Hematopoietic multipotent progenitor cell (in vitro differentiated cells): ENCODE results near the gene ZCCHC17. TPM values are rescaled to one million over a fixed set of nuclear protein-coding genes. Genes with fewer than 3 reads are reported as not detected.

Experiments
- DNase-seq, 3 donors: peaks; one replicate each; pipeline ENCODE4 v3.0.0-alpha.2; 2011 to 2015; ENCODE audit warnings: low read depth in 2 of 3, low spot score in 2 of 3
- total RNA-seq: library from RNA; depleted of rRNA; stranded (reverse); fragments of >200 nt; gene quantifications from one replicate; pipeline ENCODE4 v1.2.3, GENCODE V29; 2012

Gene ZCCHC17
- total RNA-seq, 1 donor, result 17.5 TPM

- DNase-seq, result peak in 1 of 3 donors; percentile 12
Measured at GRCh38 chr1:31302709-31303441, 6.0 kb downstream of the ZCCHC17 start.

DNA sequence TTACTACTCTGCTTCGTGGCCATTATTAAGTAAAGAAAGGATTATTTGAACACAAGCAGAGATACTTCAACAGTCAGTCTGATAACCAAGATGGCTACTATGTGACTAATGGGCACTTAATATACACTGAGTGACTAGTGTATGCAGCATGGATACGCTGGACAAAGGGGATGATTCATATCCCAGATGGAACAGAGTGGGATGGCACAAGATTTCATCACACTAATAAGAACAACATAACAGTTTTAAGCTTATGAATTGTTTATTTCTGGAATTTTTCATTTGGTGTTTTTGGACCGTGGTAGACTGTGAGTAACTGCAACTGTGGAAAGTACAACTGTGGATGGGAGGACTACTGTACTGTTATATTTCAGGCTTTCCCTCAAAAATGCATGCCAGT, 9.4 kb downstream of the ZCCHC17 start:
- DNase-seq, result no peak

DNA sequence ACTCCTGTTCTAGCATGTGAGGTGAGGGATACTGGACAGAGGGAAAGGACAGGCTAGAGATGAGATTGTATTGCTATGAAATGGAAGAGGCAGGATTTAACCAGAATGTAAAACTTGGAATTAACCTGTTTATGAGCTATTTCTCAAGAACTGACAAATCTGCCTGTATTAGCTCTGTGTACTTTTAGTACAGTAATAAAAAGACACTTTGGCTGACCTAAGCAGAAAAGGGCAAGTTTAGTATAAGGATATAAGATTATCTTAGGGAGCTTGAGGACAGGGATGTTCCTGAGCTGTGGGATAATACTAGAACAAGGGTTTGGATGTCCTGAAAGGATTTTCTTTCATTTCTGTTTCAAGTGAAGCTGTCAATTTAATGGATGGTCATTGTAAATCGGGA, 11.2 kb downstream of the ZCCHC17 start:
- DNase-seq, result no peak

- DNase-seq, result no peak
Measured at GRCh38 chr1:31310198-31310597, 13.4 kb downstream of the ZCCHC17 start.

DNA sequence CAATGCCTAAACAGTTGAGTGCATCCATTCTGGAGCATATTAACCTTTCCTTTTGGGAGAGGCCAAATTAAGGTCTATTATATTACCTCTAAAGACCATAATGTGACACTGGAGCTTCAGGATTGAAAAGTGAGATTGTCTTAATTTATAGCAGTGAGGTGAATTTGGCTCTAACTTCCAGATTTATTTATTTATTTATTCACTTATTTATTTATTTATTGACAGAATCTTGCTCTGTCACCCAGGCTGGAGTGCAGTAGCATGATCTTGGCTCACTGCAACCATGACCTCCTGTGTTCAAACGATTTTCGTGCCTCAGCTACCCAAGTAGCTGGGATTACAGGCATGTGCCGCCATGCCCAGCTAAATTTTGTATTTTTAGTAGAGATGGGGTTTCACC, 19.1 kb downstream of the ZCCHC17 start:
- DNase-seq, result no peak

DNA sequence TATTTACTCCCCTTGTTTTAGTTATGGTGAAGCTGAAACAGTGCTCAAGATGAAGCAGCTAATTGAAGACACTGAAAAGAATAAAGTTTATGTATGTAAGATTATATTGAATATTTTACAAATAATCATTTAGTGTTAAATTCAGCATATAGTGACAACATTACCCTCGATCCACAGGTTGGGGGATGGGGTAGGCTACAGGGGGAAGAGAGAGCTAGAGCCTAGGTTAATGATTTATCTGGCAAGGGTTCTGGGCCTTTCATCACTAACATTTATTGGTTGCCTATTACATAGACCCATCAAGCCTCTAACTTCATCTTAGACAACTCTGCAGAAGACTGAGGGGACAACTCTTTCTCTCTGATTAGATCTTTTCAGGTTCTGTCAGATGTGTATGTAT, 21.3 kb downstream of the ZCCHC17 start:
- no peak for DNase-seq

GRCh38 chr1:31324093-31324492, 27.3 kb downstream of the ZCCHC17 start:
- no peak for DNase-seq

DNA sequence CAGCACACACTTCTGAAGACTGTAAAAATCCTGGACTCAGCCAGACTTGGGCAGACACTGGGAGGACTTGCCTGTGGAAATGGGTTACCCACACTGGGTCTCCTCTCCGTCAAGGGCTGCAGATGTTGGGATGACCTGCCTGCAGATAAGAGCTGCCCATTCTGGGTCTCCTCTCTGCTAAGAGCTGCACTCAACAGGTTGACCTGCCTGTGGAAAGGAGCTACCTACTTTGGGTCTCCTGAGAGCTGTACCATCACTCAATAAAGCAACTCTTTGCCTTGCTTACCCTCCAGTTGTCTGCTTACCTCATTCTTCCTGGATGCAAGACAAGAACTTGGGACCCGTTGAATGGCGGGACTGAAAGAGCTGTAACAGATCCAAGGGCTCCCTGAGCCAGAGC, 28.2 kb downstream of the ZCCHC17 start:
- no peak for DNase-seq

DNA sequence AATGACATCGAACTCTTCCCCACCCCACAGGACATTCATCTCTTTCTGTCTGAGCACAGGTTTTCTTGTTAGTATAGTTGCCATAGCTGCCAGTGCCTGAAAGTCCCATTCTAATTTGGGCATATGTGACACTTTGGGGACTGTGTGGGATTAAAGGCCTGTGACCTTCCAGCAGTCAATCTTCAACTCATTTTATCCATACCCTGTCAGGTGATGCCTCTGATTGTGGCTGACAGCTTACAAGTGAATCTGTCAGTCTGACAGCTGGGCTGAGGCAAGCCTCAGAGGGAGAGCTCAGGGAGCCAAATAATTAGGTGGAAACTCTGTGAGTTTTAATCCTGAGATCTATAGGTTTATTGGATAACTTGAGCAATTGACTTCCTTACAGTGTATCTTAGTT, 29.6 kb downstream of the ZCCHC17 start:
- no peak for DNase-seq

- DNase-seq, result no peak
Measured at GRCh38 chr1:31327381-31327780, 30.5 kb downstream of the ZCCHC17 start.

DNA sequence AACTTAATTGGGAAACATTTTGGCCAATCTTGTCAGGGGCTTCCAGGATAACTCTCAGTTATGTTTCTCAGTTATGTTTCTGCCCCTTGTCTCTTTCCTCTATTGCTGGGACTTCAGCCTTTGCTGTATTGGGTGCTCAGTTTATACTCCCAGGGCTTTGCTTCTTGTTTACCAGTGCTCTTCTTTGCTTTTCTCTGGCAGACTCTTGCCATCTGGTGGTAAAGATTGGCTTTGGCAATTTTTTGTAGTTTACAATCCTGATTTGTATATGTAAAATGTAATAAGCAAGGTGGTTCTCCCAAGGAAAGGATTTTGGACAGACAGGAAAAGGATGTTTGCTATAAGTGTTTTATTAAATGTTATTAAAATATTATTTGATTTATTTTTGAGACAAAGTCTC, 38.2 kb downstream of the ZCCHC17 start:
- DNase-seq, result peak in 2 of 3 donors; percentile 44 to 68

GRCh38 chr1:31336687-31337467, 40.0 kb downstream of the ZCCHC17 start:
- no peak for DNase-seq

DNA sequence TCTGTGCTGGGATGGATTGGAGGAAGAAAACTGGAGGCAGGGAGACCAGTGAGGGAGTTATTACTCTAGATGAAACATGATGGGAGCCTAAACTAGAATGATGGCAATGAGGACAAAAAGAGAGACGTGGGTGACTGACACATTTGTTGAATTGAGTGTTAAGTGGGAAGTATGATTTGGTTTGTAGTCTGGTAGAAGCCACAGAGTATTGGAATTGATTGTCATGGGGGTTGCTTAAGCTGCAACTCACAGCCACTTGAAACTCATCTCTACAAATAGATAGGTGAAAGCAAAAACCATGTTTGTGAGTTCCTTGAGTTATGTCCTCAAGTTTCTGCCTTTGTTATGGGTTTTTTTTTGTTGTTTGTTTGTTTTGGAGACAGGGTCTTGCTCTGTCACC, 47.7 kb downstream of the ZCCHC17 start:
- no peak for DNase-seq

- DNase-seq, result no peak
Measured at GRCh38 chr1:31345635-31346034, 48.8 kb downstream of the ZCCHC17 start.

DNA sequence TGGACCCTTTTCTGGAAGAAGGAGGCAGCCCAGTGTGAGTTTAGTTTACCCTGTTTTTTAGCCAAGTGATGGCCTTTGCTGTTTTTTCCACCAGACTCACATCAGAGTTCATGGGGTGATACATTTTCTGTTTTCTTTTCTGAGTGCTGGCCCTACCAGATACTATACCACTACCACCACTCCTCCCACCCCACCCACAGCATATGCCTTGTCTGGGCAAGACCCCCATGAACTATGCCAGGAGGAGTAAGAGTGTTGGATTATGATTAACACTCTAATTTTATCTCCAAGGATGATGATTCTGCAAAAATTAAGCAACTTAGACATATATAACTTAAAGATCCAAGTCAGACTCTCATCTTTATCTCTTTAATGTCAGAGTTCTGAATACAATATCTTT, 50.0 kb downstream of the ZCCHC17 start:
- DNase-seq, result no peak

DNA sequence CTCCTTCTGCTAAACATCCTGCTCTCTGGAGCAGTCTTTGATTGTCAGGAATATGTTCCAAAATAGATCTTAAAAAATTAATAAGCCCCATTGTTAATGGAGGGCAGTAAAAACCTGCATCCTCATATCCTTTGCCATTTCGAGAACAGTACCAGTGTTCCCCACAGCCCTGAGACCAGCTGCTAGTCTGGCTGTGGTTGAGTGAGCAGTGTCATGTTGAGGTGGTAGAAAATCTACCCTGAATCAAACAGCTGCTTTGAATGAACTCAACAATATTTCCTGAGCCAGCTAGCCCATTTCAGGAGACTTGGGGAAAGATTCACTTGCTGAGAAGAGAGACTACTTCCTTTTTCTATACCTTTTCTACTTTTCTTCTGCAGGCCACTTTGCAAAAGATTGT, 51.6 kb downstream of the ZCCHC17 start:
- DNase-seq, result no peak

GRCh38 chr1:31354283-31354682, 57.5 kb downstream of the ZCCHC17 start:
- DNase-seq, result no peak

DNA sequence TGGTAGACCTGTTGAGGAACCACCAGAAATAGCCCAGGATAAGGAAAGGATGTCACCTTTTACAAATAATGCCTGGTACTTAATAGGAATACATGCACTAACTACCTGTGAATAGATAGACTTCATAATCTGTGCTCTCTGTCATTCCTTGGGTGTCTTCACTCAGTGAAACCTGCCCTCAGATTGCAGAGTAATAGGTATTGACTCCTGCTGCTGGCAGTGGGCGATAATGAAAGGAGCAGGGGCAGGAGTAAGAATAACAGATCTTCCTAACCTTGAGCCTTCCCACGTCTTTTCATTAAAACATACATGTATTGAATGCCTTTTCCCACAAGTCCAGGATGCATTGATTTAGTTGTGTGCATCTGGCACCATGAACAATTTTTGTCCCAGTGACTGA, 59.6 kb downstream of the ZCCHC17 start:
- DNase-seq, result no peak

GRCh38 chr1:31361607-31362006, 64.8 kb downstream of the ZCCHC17 start:
- DNase-seq, result no peak

GRCh38 chr1:31362032-31362431, 65.2 kb downstream of the ZCCHC17 start:
- no peak for DNase-seq

GRCh38 chr1:31364561-31365250, 67.9 kb downstream of the ZCCHC17 start:
- DNase-seq, result no peak

- DNase-seq, result no peak
Measured at GRCh38 chr1:31366796-31367195, 70.0 kb downstream of the ZCCHC17 start.
